Neural progenitor cell (in vitro differentiated cells): ENCODE data around the gene UBAP1. TPM values are rescaled to one million over a fixed set of nuclear protein-coding genes. Genes with fewer than 3 reads are reported as not detected.

Experiments
- DNase-seq: peaks from one replicate; pipeline ENCODE4 v3.0.0-alpha.2; 2016; ENCODE audit warnings: low spot score
- H2AFZ ChIP-seq: fragments of 200-600 bp; sonication (generic); replicated peaks from 2 replicates; pipeline ENCODE4 v1.6.1; 2016; ENCODE audit warnings: antibody characterized with exemption
- H3F3A ChIP-seq: fragments of 200-600 bp; sonication (generic); 2 replicates; pipeline ENCODE4 v1.6.1; 2016; ENCODE audit warnings: antibody characterized with exemption, low read depth
- H3K27ac ChIP-seq: fragments of 200-600 bp; sonication (generic); 2 replicates; pipeline ENCODE4 v1.5.1; 2016; ENCODE audit warnings: mild to moderate bottlenecking
- H3K27me3 ChIP-seq: fragments of 200-600 bp; sonication (generic); 2 replicates; pipeline ENCODE4 v1.6.1; 2016; ENCODE audit warnings: mild to moderate bottlenecking, moderate library complexity
- H3K36me3 ChIP-seq: fragments of 200-600 bp; sonication (generic); 2 replicates; pipeline ENCODE4 v1.5.1; 2016
- H3K4me1 ChIP-seq: fragments of 200-600 bp; sonication (generic); 2 replicates; pipeline ENCODE4 v1.6.1; 2016; ENCODE audit warnings: mixed run types
- H3K4me2 ChIP-seq: fragments of 200-600 bp; sonication (generic); 2 replicates; pipeline ENCODE4 v1.6.1; 2016
- H3K4me3 ChIP-seq: fragments of 200-600 bp; sonication (generic); 2 replicates; pipeline ENCODE4 v1.5.1; 2016
- H3K79me2 ChIP-seq: fragments of 200-600 bp; sonication (generic); 2 replicates; pipeline ENCODE4 v1.6.1; 2016; ENCODE audit warnings: low read depth
- H3K9ac ChIP-seq: fragments of 200-600 bp; sonication (generic); 2 replicates; pipeline ENCODE4 v1.6.1; 2016
- H3K9me3 ChIP-seq: fragments of 200-600 bp; sonication (generic); 2 replicates; pipeline ENCODE4 v1.5.1; 2016; ENCODE audit warnings: low read depth
- H4K20me1 ChIP-seq: fragments of 200-600 bp; sonication (generic); 2 replicates; pipeline ENCODE4 v1.6.1; 2016; ENCODE audit warnings: low read depth
- H3K27ac Mint-ChIP-seq: 3 replicates; pipeline ENCODE4 v1.8.0; 2021; ENCODE audit warnings: mixed read lengths
- H3K27me3 Mint-ChIP-seq: 2 replicates; pipeline ENCODE4 v1.8.0; 2022; ENCODE audit warnings: low read depth, mild to moderate bottlenecking, inconsistent platforms, moderate library complexity, mixed read lengths; ENCODE audit not compliant: insufficient read depth
- H3K36me3 Mint-ChIP-seq: 3 replicates; pipeline ENCODE4 v1.8.0; 2021; ENCODE audit warnings: mixed read lengths
- H3K4me1 Mint-ChIP-seq: 3 replicates; pipeline ENCODE4 v1.8.0; 2021; ENCODE audit warnings: mixed read lengths
- H3K4me3 Mint-ChIP-seq: 3 replicates; pipeline ENCODE4 v1.8.0; 2021; ENCODE audit warnings: mild to moderate bottlenecking, moderate library complexity, mixed read lengths
- H3K9me3 Mint-ChIP-seq: 3 replicates; pipeline ENCODE4 v1.8.0; 2020; ENCODE audit warnings: mixed read lengths
- EZH2 ChIP-seq: fragments of 200-600 bp; sonication (generic); IDR thresholded peaks from 2 replicates; pipeline ENCODE4 v1.6.1; 2017; ENCODE audit warnings: antibody characterized with exemption, mild to moderate bottlenecking, moderate library complexity
- EZH2phosphoT487 ChIP-seq: fragments of 200-600 bp; sonication (generic); IDR thresholded peaks from 2 replicates; pipeline ENCODE4 v1.6.1; 2017; ENCODE audit warnings: antibody characterized with exemption
- total RNA-seq: library from RNA; depleted of rRNA; stranded (reverse); fragments of >200 nt; gene quantifications from 2 replicates; pipeline ENCODE4 v1.2.3, GENCODE V29; 2015; ENCODE audit warnings: low replicate concordance
- TF ChIP-seq, protein P1 (sequence below): fragments of 200-600 bp; sonication (generic); IDR thresholded peaks from 2 replicates; pipeline ENCODE4 v1.5.1; 2017; ENCODE audit warnings: antibody characterized with exemption, mild to moderate bottlenecking

Gene UBAP1
- total RNA-seq, 1 donor from 2014 or later: 21.7 TPM

GRCh38 chr9:34203275-34203991 is 24.6 kb downstream of the UBAP1 start:
- H3K79me2 ChIP-seq: peaks cover 91% of the 10 kb centered on the region
- peaks cover 10% of the 10 kb centered on the region for H3K9me3 Mint-ChIP-seq

DNA sequence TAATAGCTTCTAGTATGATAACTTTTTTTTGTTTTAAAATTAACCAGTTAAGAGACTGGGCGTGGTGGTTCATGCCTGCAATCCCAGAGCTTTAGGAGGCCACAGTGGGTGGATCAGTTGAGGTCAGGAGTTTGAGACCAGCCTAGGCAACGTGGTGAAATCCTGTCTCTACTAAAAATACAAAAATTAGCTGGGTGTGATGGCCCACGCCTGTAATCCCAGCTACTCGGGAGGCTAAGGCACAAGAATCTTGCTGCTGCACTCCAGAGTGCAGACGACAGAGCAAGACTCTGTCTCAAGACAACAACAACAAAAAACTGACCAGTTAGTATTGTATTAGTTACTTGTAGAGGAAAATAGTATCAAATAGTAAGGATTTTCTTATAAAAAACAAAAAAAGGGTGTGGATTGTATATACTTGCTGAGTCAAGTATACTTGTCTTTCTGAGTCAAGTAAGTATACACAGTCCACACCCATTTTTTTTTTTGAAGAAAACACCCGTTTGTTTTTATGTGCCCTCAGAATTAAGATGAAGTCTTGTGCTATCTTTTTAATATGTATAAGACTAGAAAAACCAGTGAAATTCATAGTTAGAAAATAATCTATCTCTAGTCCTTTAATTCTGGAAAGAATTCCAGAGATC is 25.3 kb downstream of the UBAP1 start:
- Histone ChIP-seq H3K4me2 (no peak overlapping the region), H3K27me3 (no peaks in the 10 kb centered on the region), H3K4me3 (no peak overlapping the region), H3K36me3 (peaks cover 6% of the 10 kb centered on the region), H3K27ac (no peak overlapping the region), H3F3A (no peaks in the 10 kb centered on the region), H3K9ac (no peak overlapping the region), H2AFZ (no peak overlapping the region), H3K4me1 (no peaks in the 10 kb centered on the region), H4K20me1 (no peaks in the 10 kb centered on the region), H3K9me3 (no peaks in the 10 kb centered on the region), H3K79me2 (peaks cover 89% of the 10 kb centered on the region)
- TF ChIP-seq EZH2: no peak
- TF ChIP-seq, protein P1, sequence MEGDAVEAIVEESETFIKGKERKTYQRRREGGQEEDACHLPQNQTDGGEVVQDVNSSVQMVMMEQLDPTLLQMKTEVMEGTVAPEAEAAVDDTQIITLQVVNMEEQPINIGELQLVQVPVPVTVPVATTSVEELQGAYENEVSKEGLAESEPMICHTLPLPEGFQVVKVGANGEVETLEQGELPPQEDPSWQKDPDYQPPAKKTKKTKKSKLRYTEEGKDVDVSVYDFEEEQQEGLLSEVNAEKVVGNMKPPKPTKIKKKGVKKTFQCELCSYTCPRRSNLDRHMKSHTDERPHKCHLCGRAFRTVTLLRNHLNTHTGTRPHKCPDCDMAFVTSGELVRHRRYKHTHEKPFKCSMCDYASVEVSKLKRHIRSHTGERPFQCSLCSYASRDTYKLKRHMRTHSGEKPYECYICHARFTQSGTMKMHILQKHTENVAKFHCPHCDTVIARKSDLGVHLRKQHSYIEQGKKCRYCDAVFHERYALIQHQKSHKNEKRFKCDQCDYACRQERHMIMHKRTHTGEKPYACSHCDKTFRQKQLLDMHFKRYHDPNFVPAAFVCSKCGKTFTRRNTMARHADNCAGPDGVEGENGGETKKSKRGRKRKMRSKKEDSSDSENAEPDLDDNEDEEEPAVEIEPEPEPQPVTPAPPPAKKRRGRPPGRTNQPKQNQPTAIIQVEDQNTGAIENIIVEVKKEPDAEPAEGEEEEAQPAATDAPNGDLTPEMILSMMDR: no peak
- TF ChIP-seq EZH2phosphoT487: no peak
- H3K9me3 Mint-ChIP-seq: peaks cover 11% of the 10 kb centered on the region
- H3K4me3 Mint-ChIP-seq: no peak overlapping the region
- H3K27me3 Mint-ChIP-seq: no peaks in the 10 kb centered on the region
- peaks cover 10% of the 10 kb centered on the region for H3K36me3 Mint-ChIP-seq
- DNase-seq: no peak
- no peak overlapping the region for H3K27ac Mint-ChIP-seq
- no peaks in the 10 kb centered on the region for H3K4me1 Mint-ChIP-seq

More at GRCh38 chr9:34203275-34203991, 24.6 kb downstream of the UBAP1 start:
- Mint-ChIP-seq H3K27ac (no peak overlapping the region), H3K36me3 (peaks cover 9% of the 10 kb centered on the region), H3K4me3 (no peak overlapping the region), H3K27me3 (no peaks in the 10 kb centered on the region), H3K4me1 (no peaks in the 10 kb centered on the region)
- H3K4me3 ChIP-seq: no peak overlapping the region
- H3F3A ChIP-seq: no peaks in the 10 kb centered on the region
- H2AFZ ChIP-seq: no peak overlapping the region
- H3K4me1 ChIP-seq: peaks cover 4% of the 10 kb centered on the region
- no peak overlapping the region for H3K9ac ChIP-seq
- no peaks in the 10 kb centered on the region for H3K9me3 ChIP-seq
- H3K27ac ChIP-seq: no peak overlapping the region
- H3K4me2 ChIP-seq: no peak overlapping the region
- DNase-seq: no peak
- H3K36me3 ChIP-seq: peaks cover 6% of the 10 kb centered on the region
- no peaks in the 10 kb centered on the region for H4K20me1 ChIP-seq
- TF ChIP-seq EZH2phosphoT487: no peak
- TF ChIP-seq, protein P1: no peak
- no peak for TF ChIP-seq EZH2
- no peaks in the 10 kb centered on the region for H3K27me3 ChIP-seq

DNA sequence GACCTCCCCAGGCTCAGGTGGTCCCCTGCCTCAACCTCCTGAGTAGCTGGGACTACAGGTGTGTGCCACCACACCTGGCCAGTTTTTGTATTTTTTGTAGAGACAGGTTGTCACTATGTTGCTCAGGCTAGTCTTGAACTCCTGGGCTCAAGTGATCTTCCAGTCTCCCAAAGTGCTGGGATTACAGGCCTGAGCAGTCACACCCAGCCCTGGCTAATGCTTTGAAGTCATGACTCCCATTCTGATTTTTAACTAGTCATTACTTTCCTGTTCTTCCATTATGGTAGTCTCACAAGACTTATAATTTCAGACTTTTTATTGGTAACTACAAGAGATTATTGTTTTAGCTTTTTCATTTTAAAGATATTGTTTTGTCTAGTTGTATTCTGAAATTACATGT is 26.3 kb downstream of the UBAP1 start:
- H4K20me1 ChIP-seq: peaks cover under 1% of the 10 kb centered on the region

More for the DNA sequence above, 26.3 kb downstream of the UBAP1 start:
- H3K4me1 Mint-ChIP-seq: no peaks in the 10 kb centered on the region
- Histone ChIP-seq H3K9ac (no peak overlapping the region), H2AFZ (no peak overlapping the region), H3K36me3 (peaks cover 6% of the 10 kb centered on the region), H3K79me2 (peaks cover 89% of the 10 kb centered on the region), H3K4me3 (no peak overlapping the region), H3K27me3 (no peaks in the 10 kb centered on the region), H3F3A (no peaks in the 10 kb centered on the region), H3K4me1 (no peaks in the 10 kb centered on the region), H3K27ac (no peak overlapping the region), H3K9me3 (no peaks in the 10 kb centered on the region), H3K4me2 (no peak overlapping the region)
- DNase-seq: no peak
- H3K36me3 Mint-ChIP-seq: peaks cover 12% of the 10 kb centered on the region
- TF ChIP-seq EZH2: no peak
- no peak for TF ChIP-seq EZH2phosphoT487
- TF ChIP-seq, protein P1: no peak
- no peak overlapping the region for H3K27ac Mint-ChIP-seq
- H3K9me3 Mint-ChIP-seq: peaks cover 13% of the 10 kb centered on the region
- no peaks in the 10 kb centered on the region for H3K27me3 Mint-ChIP-seq
- H3K4me3 Mint-ChIP-seq: no peak overlapping the region
